GM19468 (cell line): ENCODE measurements around the gene C1orf226.
"Not testable (repeated sequence)": the region's sequence is repeated elsewhere in the genome, so short reads cannot be mapped to it uniquely, and the experiment has no call there.

Experiments
- ATAC-seq: cut with Tn5 transposase; IDR thresholded peaks from one replicate; pipeline ENCODE4 v1.9.1; 2021; ENCODE audit warnings: mild to moderate bottlenecking, moderate library complexity, moderate number of reproducible peaks; ENCODE audit not compliant: unreplicated experiment; ENCODE audit errors: extremely low read depth

C1orf226 gene

DNA sequence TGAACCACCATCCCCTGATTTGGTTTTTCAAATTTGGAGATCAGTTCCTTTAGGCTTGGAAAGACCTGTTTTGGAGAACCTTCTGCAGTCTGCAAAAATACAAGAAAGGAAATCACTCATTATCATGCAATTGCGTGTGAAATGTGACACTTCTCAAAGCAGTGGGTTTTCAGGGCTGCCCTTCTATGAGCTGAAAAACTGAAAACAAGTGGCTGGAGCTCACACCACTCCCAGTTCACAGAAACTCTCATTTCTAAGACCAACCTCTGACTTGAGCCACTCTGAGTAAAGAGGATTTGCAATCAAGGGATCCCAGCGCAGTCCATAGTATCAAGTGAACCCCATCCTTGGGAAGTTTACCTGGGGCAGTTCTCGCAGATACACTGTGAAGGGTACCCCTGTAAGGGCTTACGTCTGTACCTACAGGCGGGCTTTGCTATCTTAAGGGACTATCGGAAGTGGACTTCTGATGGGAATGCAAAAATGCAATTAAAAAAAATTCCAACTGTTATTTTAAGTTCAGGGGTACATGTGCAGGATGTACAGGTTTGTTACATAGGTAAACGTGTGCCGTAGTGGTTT, 17.6 kb downstream of the C1orf226 start:
- no peak for ATAC-seq

DNA sequence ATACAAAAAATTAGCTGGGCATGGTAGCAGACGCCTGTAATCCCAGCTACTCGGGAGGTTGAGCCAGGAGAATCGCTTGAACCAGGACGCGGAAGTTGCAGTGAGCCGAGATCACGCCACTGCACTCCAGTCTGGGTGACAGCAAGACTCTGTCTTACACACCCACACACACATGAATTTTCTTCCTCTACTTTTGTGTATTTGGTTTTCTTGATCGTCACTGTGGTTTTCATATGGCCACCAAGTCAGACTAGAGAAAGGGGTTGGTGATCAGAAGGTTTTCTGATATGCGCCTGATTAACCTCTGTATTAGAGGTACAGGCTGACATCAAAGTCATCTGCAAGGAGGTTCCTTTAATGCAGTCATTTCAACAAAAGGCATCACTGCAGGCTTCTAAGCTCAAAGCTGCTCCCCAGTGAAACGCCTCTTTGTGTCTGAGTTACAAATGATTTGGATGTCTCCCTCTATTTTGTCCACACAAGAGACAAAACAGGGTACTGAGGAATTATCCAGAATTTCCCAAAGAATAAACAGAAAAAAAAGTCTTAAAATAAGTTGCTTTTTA, 19.3 kb downstream of the C1orf226 start:
- no peak for ATAC-seq

DNA sequence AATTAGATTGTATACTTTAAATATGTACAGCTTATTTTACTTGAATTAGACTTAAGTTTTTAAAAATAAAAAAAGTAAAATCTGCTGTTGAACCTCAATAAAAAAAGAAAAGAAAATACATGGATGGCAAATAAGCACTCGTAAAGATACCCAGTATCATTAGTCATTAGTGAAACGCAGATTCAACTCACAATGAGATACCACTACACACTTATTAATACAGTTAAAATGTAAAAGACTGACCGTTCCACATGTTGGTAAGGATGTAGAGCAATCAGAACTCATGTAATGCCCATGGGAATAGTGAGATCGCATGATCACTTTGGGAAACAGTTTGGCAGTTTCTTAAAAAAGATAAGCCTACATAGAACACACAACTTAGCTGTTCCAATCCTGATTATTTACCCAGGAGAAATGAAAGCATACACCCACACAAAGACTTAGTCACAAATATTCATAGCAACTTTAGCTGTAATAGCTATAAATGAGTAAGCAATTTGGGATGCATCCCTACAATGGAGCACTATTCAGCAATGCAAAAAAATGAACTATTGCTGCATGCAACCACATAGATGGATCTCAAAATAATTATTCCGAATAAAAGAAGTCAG, 23.1 kb downstream of the C1orf226 start:
- ATAC-seq: no peak

DNA sequence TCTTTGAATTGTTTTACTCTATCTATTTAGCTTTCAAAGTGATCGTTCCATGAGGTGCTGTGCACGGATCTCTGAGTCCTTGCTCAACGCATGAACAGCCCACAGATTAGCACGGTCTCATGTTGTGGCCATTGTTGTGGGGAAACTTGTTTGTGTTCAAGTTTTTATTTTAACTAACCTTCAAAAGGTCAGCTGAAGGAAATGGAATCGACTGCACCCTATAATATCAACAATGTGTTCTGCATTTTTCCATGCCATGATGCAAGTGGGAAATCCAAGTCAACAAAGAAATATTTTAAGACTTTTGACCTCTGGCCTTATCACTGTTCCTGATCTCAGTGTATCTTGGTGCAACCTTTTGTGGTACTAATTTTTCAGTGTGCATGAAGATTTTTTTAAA, 24.3 kb downstream of the C1orf226 start:
- no peak for ATAC-seq

DNA sequence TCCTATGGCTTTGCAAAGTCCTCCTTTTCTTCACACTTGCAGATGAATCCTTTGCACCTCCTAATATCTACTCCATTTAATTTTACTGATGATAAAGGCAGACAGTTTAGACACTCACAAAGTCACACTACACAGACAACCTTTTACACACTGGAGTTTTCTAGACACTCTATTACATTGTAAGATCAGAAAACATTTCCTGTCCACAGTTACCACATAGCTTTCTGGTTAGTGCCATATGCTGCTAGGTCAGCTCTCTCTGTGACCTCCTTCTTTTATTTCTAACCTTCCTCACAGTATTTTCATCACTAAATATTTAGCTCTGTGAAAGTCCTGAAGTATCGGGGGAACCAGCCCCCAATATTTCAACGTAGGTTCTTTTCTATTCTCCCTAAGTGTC, 25.3 kb downstream of the C1orf226 start:
- ATAC-seq: no peak

DNA sequence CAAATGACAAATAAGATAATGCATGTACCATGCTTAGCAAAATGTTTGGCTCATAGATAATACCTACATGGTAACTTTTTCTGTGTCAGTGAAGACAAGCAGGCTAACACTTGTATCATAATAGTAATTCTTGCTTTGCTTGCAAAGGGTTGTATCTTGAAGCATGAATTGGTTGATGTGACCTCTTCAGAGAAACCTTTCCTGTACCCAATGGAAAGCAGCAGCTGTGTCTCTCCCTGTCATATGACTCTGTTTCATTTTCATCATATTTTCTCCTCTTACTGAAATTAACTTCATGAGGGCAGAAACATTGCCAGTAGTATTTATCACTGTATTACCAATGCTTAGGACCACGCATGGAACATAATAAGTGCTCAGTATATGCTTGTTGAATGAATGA, 26.0 kb downstream of the C1orf226 start:
- ATAC-seq: no peak

DNA sequence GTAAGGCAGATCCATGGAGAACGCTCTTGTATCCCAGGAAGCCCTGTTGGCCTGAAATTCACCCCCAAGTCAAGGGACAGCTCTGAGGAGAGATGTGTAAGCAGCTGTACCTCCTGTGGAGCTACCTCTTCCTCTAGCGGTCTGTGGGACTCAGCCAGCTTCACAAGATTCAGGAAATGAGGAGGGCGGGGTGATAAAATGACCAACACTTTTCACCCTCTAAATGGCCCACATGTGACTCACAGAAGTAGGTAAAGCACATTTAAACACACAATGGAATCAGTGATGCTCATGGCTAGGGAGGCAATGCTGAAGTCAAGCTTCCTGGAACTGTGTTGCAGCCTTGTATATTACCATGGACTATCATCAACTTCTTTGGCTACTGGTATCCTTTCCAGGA, 30.5 kb downstream of the C1orf226 start, which contains the start of gene SH2D1B:
Gene SH2D1B, minus strand, starts transcription at position 135 of the 400 bp plus-strand sequence. Its CDS starts 120 bp downstream, at position 15.
- no peak for ATAC-seq

DNA sequence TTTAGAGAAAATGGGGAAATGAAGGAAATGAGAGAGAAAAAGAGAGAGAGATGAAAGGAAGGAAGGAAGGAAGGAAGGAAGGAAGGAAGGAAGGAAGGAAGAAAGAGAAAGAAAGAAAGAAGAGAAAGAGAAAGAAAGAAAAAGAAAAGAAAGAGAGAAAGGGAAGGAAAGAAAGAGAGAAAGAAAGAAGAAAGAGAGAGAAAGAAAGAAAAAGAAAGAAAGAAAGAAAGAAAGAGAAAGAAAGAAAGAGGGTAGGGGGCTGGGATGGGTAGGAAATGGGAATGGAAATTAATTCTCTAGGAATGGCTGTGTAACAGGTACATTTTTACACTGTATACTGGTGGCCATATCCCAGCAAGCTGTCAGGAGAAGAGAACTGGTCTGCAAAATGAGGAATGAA, 34.7 kb downstream of the C1orf226 start:
- no peak for ATAC-seq

DNA sequence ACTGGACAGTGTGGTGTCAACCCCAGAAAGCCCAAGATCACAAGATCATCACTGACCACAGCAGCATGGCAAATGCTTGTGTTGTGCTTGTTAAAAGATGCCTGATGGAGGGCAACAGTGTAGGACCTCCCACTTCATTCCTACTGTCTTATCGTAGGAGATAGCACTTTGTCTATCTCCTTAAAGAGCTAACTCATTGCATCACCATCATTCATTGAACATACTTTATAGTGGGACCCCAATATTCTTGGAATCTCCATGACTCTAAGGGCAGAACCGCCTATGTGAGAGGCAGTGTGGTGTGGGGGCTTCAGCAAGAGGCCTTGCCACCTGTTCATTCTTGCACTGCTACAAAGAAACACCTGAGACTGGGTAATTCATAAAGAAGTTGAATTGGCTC, 35.4 kb downstream of the C1orf226 start:
- ATAC-seq: no peak

DNA sequence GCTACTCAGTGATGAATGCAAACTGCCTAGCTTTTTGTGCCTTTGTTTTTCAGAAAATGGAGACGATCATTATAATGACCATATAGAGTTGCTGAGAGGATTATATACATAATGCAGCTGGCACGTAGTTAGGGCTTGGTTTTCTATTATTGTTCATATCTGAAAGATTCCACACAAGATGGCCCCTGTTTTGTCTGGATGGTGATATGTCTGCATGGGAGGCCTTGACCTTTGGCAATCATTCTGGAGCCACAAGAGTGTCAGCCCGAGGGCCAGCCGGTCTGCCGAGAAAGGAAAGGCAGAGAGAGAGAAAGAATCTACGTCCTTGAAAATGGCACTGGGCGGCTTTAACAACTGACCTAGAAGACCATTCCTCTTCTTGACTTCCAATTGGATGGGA, 36.1 kb downstream of the C1orf226 start:
- ATAC-seq: no peak

DNA sequence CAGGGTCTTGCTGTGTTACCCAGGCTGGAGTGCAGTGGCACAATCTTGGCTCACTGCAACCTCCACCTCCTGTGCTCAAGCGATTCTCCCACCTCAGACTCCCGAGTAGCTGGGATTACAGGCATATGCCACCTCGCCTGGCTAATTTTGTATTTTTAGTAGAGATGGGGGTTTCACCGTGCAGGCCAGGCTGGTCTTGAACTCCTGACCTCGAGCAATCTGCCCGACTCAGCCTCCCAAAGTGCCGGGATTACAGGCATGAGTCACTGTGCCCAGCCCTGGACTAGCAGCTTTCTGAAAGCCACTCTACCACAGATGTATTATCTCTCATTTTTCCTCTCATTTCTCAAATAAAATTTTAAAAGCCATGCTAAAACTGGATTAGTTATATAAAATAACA, 37.1 kb downstream of the C1orf226 start:
- ATAC-seq: not testable (repeated sequence)

DNA sequence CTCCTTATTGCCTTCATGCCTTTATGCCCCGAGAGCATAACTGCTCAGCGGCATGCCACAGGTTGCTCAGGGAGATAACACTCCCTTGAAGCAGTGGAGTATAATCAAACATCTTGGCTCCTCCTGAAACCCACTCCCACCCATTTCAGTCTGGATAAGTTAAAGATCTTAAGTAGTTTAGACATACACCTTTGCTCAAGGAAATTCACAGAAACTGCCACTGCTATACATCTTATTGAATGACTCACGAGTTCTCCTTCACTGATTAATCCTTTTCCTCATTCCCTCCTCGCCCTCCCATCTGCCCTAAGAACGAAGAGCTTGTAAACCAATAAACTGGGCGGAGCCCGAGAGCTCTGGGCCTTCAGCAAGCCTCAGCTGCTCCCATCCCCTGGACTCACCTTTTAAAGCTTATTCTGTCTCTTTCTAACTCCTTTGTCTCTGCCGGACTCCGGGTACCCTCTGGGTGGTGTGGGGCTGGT, 38.0 kb downstream of the C1orf226 start:
- not testable (repeated sequence) for ATAC-seq

DNA sequence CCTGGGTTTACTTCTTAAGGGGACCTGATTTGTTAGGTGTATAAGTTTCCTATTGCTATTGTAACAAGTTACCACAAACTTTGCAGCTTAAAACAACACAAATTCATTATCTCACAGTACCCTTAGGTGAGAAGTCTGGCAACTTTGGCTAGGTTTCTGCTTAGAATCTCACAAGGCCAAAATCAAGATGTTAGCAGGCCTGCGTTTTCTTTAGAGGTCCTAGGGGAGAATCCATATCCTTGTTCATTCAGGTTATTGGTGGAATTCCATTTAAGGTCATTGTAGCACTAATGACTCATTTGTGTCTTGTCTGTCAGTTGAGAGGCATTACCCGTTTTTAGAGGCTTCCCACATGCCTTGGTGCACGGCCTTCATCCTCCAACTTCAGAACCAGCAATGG, 38.6 kb downstream of the C1orf226 start:
- ATAC-seq: no peak

DNA sequence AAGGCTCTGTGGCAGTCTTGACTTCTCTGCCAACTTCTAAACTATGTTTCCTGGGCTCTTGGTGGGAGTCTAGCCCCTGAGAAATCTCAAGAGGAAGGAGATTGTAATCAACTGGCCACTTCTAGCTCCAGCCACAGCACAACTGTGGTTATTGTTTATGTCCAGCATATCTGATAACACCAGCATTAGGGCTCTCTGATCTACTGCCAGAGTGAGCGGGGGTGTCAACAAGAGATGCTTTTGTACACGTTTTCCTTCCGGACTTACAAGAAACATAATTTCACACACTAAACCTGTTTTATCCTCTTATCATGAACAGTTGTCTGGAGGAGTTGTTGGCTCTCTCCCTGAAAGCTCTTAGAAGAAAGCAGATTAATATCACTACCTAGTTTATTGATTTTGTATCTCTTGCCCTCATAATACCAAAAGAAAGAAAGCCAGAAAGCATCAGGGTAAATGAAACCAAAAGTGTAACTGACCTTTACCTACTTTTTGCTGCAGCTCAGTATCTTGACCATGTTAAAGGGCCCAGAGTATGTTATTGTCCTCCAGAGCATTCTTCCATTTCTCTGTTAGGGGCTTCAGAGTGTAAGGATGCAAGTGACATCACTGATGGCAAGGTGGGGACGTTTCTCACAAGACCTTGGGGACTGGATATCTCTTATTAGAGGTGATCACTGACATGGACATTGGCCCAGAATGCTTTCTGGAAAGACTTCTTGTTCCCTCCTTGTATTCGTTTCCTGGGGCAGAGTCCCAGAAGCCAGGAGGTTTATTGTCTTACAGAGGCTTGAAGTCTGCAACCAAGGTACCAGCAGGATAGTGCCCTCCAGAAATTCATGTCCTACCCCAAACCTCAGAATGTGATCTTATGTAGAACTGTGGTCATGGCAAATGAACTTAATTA, 40.0 kb downstream of the C1orf226 start:
- no peak for ATAC-seq

DNA sequence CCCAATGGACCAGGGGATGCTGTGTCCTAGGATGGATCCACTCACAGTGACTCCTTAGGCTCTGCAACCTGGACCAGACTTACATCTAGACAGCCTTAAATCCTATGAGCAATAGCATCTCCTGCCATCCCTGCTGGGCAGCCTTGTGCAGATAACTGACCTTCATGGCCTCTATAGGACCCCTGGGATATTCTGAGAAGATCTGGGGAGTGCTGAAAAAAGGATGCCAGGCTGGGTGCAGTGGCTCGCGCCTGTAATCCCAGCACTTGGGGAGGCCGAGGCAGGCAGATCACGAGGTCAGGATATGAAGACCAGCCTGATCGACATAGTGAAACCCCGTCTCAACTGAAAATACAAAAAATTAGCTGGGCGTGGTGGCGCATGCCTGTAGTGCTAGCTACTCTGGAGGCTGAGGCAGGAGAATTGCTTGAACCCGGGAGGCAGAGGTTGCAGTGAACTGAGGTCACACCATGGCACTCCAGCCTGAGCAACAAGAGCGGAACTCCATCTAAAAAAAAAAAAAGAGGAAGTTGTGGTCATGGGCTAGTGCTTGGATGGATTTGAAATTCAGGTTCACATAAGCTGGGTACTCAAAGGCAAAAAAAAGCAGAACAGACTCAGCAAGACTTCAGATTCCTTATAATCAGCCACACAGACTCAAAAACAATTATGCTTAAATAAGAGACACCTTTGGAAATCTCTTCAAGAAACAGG, 41.3 kb downstream of the C1orf226 start:
- ATAC-seq: no peak

DNA sequence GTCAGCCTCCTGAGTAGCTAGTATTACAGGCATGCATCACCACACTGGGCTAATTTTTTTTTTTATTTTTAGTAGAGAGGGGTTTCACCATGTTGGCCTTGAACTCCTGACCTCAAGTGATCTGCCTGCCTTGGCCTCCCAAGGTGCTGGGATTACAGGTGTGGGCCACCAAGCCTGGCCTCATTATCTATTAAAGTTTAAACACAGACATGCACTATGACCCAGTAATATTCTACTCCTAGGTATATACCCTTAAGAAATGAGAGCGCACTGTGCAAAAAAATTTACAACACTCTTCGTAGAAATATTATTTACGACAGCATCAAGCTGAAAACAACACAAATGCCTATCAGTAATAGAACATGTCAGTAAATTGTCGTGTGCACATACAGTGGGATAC, 49.1 kb downstream of the C1orf226 start:
- no peak for ATAC-seq

DNA sequence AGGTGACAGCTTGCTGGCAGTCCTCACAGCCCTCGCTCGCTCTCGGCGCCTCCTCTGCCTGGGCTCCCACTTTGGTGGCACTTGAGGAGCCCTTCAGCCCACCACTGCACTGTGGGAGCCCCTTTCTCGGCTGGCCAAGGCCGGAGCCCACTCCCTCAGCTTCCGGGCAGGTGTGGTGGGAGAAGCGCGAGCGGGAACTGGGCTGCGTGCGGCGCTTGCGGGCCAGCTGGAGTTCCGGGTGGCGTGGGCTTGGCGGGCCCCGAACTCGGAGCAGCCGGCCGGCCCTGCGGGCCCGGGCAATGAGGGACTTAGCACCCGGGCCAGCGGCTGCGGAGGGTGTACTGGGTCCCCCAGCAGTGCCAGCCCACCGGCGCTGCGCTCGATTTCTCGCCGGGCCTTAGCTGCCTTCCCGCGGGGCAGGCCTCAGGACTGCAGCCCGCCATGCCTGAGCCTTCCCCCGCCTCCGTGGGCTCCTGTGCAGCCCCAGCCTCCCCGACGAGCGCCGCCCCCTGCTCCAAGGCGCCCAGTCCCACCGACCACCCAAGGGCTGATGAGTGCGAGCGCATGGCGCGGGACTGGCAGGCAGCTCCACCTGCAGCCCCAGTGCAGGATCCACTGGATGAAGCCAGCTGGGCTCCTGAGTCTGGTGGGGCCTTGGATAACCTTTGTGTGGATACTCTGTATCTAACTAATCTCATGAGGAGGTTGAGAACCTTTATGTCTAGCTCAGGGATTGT, 51.6 kb downstream of the C1orf226 start:
- ATAC-seq: not testable (repeated sequence)
